Vagina (tissue), 2 donors: ENCODE measurements around the gene SEC24C.

Source experiments
- CTCF ChIP-seq, 3 experiments: fragments of 450-650 bp in 2 of 3; fragments of 200-600 bp in 1 of 3; sonication (generic) in 1 of 3; IDR thresholded peaks; one replicate each; pipeline ENCODE4 v1.5.1; 2017 to 2019; ENCODE audit warnings: antibody characterized with exemption in 3 of 3, mild to moderate bottlenecking in 2 of 3, moderate library complexity in 2 of 3
- POLR2AphosphoS5 ChIP-seq, 2 donors: sonication (generic); formaldehyde crosslinking; IDR thresholded peaks; one replicate each; pipeline ENCODE4 v1.9.0; 2017; ENCODE audit warnings: antibody characterized with exemption in 2 of 2, mild to moderate bottlenecking in 2 of 2, low read depth in 1 of 2; ENCODE audit not compliant: insufficient read depth in 1 of 2

- TF ChIP-seq CTCF (IDR thresholded peaks at IDR 0.05) (no peak), POLR2AphosphoS5 (IDR thresholded peaks at IDR 0.05; ENCODE audit: insufficient read depth in 1 of 2, low read depth in 1 of 2) (no peak)
Observed at GRCh38 chr10:73762915-73763314, 18.7 kb downstream of the SEC24C start.
